NT2/D1 (cell line): ENCODE measurements around the gene CSTF1.

Experiments
- YY1 ChIP-seq: IDR thresholded peaks from 2 replicates; pipeline ENCODE4 v1.6.1; 2011; ENCODE audit not compliant: insufficient read length, insufficient read depth
- ZNF274 ChIP-seq: IDR thresholded peaks from 2 replicates; pipeline ENCODE4 v1.6.1; 2011; ENCODE audit warnings: mild to moderate bottlenecking, low read depth, low read length

DNA sequence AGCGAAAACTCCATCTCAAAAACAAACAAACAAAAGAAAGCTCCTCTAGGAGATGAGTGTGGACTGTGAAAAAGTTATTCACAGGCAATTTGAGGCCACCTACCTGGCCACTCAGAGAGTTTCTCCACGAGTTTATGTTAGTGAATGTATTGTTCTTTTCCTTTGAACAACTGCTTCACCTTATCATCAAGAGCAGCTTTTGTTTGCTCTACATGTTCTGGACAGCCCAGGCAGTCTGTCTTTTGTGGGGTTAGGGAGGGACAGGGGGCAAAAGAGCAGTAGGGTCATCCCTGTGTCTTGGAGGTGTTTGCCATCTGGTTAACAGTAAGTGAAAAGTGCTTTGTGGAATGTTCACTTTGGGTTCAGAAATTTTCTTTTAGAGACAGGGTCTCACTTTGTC, 27.6 kb downstream of the CSTF1 start:
- TF ChIP-seq ZNF274 (no peak), YY1 (no peak)
